Measurements from ENCODE around the gene RSPO4. TPM values are rescaled to one million over a fixed set of nuclear protein-coding genes. Genes with fewer than 3 reads are reported as not detected.

RSPO4 gene
- total RNA-seq, 2 donors from 2014 or later: 3.8 to 7.6 TPM

- H3K27ac ChIP-seq (ENCODE audit: low read depth, low read length): no peak overlapping the region
- H3K27me3 ChIP-seq (ENCODE audit: control insufficient read depth, insufficient read depth, low read length, poor library complexity, severe bottlenecking): no peaks in the 10 kb centered on the region
- Mint-ChIP-seq H3K4me1 (peaks cover 5% of the 10 kb centered on the region), H3K27me3 (ENCODE audit: insufficient read depth) (peaks cover 1% of the 10 kb centered on the region), H3K36me3 (ENCODE audit: low read depth) (no peaks in the 10 kb centered on the region), H3K4me3 (no peak overlapping the region), H3K9me3 (no peaks in the 10 kb centered on the region), H3K27ac (peak overlapping the region; percentile 41)
- no peak overlapping the region for H3K4me3 ChIP-seq (ENCODE audit: low read length)
- no peaks in the 10 kb centered on the region for H3K4me1 ChIP-seq (ENCODE audit: control insufficient read depth, insufficient read depth, low read length)
- WGBS, 2 experiments (ENCODE audit: insufficient coverage in 1 of 2, insufficient read length in 1 of 2): 57 to 67% methylated on average over 6 to 9 of the region's 9 CpGs
- H3K36me3 ChIP-seq (ENCODE audit: control insufficient read depth, insufficient read depth, low read length): no peaks in the 10 kb centered on the region
- no peak overlapping the region for H3K9ac ChIP-seq (ENCODE audit: extremely low read depth, low read length, poor library complexity, severe bottlenecking)
- TF ChIP-seq CTCF (conservative IDR thresholded peaks at IDR 0.05): no peak
- no peaks in the 10 kb centered on the region for H3K9me3 ChIP-seq (ENCODE audit: control insufficient read depth, low read length)
- DNase-seq: peak; percentile 82
These were observed 19.4 kb downstream of the RSPO4 start for GRCh38 chr20:982754-983153.

GRCh38 chr20:977021-977420 lies 25.1 kb downstream of the RSPO4 start:
- H3K36me3 Mint-ChIP-seq (ENCODE audit: low read depth): no peaks in the 10 kb centered on the region
- no peak overlapping the region for H3K27ac Mint-ChIP-seq
- H3K27me3 Mint-ChIP-seq (ENCODE audit: insufficient read depth): peaks cover 2% of the 10 kb centered on the region
- Histone ChIP-seq H3K36me3 (ENCODE audit: control insufficient read depth, insufficient read depth, low read length) (no peaks in the 10 kb centered on the region), H3K4me3 (ENCODE audit: low read length) (no peak overlapping the region), H3K9ac (ENCODE audit: extremely low read depth, low read length, poor library complexity, severe bottlenecking) (no peak overlapping the region), H3K27me3 (ENCODE audit: control insufficient read depth, insufficient read depth, low read length, poor library complexity, severe bottlenecking) (no peaks in the 10 kb centered on the region), H3K27ac (ENCODE audit: low read depth, low read length) (no peak overlapping the region), H3K9me3 (ENCODE audit: control insufficient read depth, low read length) (no peaks in the 10 kb centered on the region), H3K4me1 (ENCODE audit: control insufficient read depth, insufficient read depth, low read length) (no peaks in the 10 kb centered on the region)
- no peak overlapping the region for H3K4me3 Mint-ChIP-seq
- WGBS, 2 experiments (ENCODE audit: insufficient coverage in 1 of 2, insufficient read length in 1 of 2): 81 to 100% methylated on average over 1 of the region's 1 CpG
- peak; percentile 60 for DNase-seq
- no peaks in the 10 kb centered on the region for H3K9me3 Mint-ChIP-seq
- H3K4me1 Mint-ChIP-seq: peaks cover 7% of the 10 kb centered on the region
- TF ChIP-seq CTCF (conservative IDR thresholded peaks at IDR 0.05): no peak

- no peak overlapping the region for H3K4me3 Mint-ChIP-seq
- H3K36me3 Mint-ChIP-seq (ENCODE audit: low read depth): no peaks in the 10 kb centered on the region
- no peak overlapping the region for H3K4me3 ChIP-seq (ENCODE audit: low read length)
- no peak overlapping the region for H3K9ac ChIP-seq (ENCODE audit: extremely low read depth, low read length, poor library complexity, severe bottlenecking)
- WGBS, 2 experiments (ENCODE audit: insufficient coverage in 1 of 2, insufficient read length in 1 of 2): 67 to 87% methylated on average over 1 to 2 of the region's 2 CpGs
- no peak for TF ChIP-seq CTCF (conservative IDR thresholded peaks at IDR 0.05)
- peaks cover 2% of the 10 kb centered on the region for H3K27me3 Mint-ChIP-seq (ENCODE audit: insufficient read depth)
- H3K4me1 ChIP-seq (ENCODE audit: control insufficient read depth, insufficient read depth, low read length): no peaks in the 10 kb centered on the region
- no peak for DNase-seq
- no peak overlapping the region for H3K27ac ChIP-seq (ENCODE audit: low read depth, low read length)
- H3K36me3 ChIP-seq (ENCODE audit: control insufficient read depth, insufficient read depth, low read length): no peaks in the 10 kb centered on the region
- H3K27ac Mint-ChIP-seq: no peak overlapping the region
- no peaks in the 10 kb centered on the region for H3K27me3 ChIP-seq (ENCODE audit: control insufficient read depth, insufficient read depth, low read length, poor library complexity, severe bottlenecking)
- H3K9me3 Mint-ChIP-seq: no peaks in the 10 kb centered on the region
- H3K9me3 ChIP-seq (ENCODE audit: control insufficient read depth, low read length): no peaks in the 10 kb centered on the region
- H3K4me1 Mint-ChIP-seq: peaks cover 7% of the 10 kb centered on the region
These were observed 26.1 kb downstream of the RSPO4 start for GRCh38 chr20:976033-976432.

All from endodermal cell (in vitro differentiated cells).